CD4-positive, alpha-beta T cell treated with Interleukin-10 for 1 hour (primary cell): ENCODE measurements around the gene ATXN1.
A peak's percentile ranks its signal among the peaks of the same experiment; 100 is the strongest.

Experiments
- DNase-seq: peaks from one replicate; pipeline ENCODE4 v3.0.0-alpha.2; 2020

The ATXN1 gene

DNA sequence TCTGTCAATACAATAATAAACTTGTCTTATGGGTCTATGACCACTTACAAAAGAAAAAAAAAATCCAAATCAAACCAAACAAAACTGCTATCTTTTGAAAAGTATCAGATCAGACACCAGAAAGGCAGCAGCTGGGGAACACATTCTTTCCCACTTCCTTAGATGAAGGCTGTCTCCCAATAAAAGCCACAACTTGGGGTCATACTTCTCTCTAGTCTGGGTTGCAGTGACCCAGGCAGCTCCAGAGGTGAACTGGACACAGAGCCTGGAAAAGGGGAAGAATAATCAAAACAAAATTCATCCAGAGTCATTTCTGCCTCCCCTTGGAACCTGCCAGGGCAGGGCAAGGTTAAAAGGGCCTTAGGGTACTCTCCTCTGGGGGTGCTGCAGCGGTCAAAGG, 19.1 kb downstream of the ATXN1 start:
- DNase-seq, result no peak

DNA sequence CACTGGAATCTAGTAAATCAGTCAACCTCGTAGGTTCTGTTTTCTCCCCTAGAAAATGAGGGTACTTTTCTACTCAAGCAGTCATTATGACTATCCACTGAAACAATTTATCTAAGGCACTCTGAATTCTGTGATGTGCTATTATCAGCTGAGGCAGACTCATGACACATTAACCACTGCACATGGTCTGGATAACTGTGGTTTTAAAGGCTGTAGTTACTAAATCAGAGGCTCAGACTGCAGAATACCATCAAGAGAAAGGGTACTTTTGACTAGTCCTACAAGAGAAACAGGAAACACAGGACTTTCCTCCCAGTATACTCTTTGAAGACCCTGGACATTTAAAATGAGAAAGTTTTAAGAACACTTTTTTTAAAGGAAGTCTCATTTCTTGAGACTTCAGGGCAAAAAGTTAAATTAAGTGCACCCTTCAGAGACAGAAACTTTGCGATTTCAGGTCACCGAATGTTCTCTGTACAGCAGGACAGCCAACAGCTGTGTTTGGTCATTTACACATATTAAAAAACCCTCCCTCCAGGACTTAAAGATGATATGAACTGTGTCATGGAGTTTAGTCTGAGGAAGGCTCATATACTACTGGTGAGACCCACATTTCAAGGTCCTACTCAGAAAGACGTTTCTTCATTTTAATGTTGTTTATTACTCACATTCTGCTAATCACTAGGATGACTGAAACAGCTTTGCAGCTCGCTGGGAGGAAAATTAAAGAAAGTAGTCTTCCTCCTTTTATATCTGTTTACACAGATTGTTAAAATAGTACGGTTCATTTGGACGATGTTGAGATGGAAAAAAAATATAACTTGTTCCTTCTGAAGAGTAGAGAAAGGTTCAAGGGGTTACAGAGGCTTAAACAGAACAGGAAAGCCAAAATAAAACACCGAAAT, 19.9 kb downstream of the ATXN1 start:
- peak; percentile 37 for DNase-seq

DNA sequence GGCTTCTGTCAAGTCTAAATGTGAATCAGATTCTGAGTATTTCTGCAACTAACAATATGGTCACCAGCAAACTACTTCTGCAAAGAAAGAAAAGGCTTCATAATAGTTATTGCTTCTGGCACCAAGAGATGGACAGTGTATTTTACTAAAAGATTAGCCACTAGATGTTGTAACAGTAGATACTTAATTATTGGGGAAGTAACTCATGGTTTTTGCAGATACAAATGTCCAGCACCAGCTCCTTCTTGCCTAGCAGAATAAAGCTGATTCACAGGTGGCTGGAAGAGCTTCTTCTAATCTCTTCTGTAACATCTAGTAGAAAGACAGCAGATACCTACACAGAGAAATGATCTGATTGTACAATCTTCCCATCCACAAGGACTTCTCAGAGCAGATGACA, 21.2 kb downstream of the ATXN1 start:
- no peak for DNase-seq

DNA sequence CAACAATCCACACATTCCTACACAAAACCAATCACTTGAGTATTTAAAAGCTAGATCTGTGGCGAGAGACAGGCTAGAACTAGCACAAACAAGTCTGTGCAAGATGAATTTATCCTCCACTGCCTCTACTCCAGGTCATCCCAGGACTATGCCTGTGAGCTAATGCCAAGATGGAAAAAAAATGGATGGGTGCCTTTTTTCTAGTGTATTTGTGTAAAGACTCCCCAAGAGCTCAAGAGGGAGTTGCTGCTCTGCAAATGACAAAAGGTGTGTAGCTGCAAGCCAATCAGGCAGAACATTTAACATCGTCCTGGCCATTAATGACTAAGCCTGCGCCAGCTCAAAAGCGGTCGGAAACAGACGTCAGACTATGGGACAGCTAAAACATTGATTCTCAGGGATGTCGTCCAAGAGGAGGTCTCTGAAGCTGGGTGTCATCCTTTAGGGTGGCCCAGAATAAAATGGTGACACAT, 21.9 kb downstream of the ATXN1 start:
- no peak for DNase-seq

DNA sequence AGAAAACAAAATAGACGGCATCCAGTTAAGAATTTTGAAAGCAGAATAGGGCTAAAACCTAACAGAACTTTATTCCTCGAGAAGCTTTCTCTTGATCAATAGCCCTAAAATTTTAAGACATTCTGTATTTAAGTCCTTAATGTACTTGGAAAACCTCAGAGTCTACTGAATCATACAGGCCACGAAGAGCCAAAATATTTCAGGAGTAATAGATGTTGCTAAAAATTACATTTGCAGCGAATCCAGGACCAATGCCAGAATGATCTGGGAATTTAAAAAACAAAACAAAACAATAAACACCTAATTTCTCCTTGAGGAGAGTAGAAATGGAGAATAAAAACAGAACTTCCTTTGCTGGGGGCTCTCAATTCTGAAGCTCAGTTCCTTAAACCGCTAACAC, 23.3 kb downstream of the ATXN1 start:
- no peak for DNase-seq

DNA sequence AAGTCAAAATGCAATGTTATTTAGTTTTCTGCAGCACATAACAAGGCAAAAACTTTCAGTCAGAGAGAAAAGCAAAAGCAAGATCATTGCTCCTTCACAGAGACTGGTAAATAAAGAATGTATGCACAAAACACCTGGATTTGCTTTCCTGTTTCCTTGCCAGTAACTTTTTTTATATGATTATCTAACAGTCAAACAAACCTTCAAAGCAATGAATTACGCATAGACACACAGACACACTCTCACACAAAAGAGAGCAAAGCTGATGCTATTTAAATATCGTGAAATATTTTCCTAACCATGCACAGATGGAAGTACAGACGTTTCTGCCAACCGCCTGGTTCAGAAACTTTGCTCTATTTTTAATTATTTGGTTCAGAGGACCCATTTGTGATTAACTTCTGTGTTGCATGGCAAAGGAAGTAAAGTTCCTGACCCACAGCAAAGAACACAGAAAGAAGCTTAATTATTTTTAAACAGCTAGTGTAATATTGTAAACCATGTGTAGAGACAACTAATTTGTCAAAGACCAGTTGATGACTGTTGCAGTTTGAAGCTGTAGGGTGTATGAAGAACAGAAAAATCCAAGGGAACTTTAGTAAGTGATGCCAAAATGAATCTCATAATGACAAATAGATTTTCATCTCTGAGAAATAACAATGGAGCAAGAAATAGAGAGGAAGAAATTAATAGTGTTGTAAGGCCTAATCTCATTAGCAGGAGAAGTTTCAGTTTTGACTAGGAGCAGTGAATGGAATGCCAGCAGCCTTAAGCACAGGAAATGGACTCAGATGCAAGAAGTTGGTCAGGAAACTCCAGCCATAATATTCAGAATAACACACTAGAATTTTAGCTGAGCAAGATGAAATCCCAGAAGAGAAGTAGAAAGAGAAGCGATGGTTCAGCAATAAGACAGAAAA, 24.1 kb downstream of the ATXN1 start:
- DNase-seq, result no peak

DNA sequence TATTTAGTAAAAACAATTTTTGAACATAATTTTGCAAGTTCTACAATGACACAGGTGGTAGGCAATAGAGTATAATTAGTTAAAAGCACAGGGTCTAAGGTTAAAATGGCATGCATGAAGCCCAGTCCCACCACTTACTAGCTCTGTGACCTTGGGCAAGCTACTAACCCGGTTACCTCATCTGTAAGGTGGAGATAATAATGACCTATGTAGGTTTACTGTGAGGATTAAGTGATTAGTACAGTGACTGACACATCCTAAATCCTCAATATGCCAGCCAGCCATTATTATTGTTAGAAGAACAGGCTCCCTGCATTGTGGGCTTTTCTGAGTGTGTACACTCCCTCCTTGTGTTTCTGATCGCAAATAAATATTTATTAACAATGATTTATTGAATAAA, 26.2 kb downstream of the ATXN1 start:
- DNase-seq, result no peak

DNA sequence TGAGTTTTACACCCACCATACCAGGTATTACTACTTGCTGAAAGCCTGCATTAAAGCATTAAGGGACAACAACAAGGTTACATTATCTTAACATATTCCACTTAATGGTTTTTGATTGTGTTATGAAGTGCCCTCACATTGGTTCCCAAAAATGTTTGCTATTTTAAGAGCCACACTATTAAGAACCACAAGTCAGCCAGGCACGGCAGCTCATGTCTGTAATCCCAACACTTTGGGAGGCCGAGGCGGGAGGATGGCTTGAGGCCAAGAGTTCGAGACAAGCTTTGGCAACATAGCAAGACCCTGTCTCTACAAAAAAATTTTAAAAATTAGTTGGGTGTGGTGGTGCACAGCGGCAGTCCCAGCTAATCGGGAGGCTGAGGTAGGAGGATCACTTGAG, 28.2 kb downstream of the ATXN1 start:
- DNase-seq, result no peak

DNA sequence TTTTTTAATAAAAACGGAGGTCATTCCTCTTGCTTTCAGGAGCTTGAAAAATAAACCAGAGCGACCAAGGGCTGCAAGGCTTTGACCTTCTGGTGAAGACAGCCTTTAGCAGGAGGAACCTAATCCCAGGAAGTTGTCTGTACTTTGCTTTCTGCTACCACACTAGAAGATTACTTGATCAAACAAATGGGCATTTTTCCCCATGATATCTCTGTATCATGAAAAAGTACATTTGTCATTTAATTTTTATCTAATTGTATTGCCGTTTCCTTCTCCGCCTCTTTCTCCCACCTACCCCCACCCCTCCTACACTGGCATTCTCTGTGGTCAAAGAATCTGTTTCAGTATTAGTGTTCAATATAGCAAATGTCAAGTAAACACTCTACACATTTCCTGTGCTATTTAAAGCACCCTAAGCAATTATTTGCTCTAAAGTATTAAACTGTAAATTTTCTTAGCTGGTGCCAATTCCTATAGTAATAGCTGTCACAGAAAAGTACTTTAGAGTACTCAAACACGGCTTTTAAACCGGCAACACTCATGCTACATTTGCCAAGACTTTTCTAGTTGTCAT, 29.7 kb downstream of the ATXN1 start:
- DNase-seq, result peak; percentile 63

DNA sequence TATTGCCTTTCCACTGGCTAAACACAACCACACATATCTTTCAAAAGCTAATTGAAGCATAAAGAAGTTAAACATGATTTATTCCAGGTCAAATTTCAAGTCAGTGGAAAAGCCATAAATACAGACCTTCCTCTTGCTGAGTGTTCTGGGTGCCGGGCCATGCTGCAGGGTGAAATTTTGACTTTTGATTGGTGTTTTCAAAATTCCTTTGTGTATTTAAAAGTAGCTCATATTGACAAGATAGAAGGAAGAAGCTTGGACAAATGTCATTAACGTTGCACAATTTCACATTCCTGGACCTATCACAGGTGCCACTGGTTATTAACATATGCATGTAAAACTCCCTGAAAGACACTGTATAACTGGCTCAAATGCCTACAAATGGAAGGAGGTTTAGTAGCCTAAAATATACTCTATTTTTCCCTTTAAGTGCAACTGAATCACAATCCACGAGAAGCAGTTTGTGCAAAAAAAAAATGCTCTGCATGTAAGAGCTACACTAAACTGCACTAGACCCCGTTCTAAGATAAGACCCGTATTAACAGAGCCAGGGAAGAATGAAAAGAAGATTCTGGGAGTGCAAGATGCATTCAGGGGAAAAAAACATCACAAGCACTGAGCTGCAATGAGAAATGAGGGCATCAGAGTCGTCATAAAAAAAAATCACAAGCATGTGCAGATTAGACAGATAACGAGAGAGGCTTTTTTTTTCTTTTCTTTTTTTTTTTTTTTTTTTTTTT, 30.4 kb downstream of the ATXN1 start:
- DNase-seq, result peak; percentile 50

DNA sequence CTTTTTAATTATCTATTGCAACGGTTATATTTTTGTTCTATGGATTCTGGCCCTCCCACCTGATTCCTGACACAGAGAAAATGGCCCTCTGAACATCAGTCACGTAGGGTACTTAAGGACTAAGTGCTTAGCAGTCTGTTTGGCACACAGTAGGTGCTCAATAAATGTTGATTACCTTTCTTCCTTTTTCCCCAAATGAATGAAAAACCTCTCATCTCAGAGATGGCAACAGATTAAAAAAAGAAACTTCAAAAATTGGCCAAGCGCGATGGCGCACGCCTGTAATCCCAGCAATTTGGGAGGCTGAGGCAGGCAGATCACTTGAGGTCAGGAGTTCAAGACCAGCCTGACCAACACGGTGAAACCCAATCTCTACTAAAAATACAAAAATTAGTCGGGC, 31.5 kb downstream of the ATXN1 start:
- DNase-seq, result no peak

DNA sequence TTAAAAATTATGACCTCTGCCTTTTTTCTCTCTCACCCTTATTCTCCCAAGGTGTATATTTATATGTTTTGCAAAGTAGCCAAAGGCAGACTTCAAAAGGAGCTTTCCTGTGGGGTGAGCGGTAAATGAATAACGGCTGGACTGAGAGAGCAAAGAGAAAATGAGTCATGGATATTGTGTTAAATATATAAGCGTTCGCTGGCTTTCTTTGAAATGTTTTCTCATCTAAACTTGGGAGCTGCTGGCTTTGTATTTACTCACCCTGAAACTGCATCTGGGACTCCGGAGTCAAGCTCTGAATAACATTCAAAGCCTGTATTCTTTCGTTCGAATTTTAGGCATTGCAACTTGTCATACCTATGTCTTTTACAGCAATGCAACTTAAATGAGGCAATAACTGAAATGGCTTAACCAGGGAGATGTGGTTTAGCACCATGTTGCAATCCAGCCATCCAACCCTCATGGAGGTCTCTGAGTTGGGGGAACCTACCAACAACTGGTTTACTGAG, 32.0 kb downstream of the ATXN1 start:
- no peak for DNase-seq

DNA sequence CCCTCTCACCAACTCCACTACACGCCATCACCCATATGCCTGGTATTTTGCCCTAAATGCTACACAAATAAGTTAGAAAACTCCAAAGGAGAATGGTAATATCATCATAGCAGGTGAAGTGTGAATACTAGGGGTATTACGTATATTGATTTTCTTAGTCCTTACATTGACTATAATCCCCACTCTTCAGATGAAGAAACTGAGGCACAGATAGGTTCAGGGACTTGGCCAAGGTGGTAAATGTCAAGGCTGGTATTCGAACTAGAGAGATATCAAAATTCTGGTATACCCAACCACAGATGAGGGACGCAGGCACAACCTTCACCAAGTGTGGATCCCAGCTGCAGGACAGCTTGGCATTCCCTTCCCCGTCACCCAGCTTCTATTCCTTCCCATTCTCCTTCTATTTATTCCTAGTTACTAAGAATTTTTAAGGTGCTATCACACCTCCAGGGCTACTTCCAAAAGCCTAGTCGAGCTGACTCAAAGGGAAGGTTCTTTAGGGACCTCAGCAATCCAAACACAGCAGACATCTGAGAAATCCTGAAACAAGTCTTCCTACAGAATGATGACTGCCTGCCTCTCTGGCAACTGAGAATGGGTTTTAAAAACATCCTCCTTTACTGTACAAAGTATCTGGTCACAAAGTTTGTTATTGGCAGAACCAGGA, 32.6 kb downstream of the ATXN1 start:
- DNase-seq, result no peak

DNA sequence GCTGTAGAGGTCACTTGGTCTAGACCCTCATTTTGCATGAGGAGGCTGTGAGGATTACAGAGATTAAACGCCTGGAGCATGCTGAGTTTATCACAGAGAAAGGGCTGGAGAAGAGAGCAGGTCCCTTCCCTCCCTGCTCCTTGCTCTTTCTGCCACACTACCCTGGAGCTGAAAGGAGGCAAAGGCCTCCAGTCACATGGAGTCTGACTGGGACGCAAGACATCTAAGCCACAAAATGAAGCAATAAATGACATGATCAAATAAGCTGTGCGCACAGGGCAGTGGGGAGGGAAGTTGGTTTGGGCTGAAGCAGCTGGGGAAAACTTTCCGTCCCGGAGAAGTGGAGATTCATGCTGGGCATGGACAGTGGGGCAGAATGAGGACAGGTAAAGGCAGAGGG, 33.3 kb downstream of the ATXN1 start:
- no peak for DNase-seq

DNA sequence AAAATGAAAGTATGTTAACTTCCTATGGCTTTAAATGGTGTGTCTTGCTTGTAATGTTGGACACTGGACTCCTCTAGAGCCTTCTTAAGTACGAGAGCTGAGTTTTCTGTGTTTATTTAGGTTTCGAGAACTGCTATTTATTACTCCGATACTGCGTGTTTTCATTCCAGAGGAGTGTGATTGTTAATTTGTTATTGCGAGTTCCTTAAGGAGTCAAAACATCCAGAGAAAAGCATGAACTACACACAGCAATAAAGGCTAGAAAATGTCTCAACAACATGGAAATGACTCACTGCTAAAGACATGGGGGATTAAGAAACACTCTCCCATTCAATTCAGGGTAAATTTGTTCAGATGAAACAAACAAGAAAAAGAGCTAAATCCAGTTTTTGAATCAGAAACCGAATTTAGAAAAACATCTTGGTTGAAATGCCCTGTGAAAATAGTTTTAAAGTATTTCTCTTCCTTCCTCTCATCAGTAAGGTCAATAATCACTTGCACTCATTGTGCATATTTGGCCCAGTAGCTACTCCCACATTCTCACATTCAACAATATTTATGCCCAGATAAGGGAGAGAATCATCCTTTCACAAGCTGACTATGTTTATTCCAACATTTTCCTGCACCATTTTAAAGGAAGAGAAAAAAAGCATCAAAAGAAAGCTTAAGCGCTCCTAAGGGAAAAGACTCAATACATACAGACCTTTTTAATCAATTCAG, 36.0 kb downstream of the ATXN1 start:
- no peak for DNase-seq

DNA sequence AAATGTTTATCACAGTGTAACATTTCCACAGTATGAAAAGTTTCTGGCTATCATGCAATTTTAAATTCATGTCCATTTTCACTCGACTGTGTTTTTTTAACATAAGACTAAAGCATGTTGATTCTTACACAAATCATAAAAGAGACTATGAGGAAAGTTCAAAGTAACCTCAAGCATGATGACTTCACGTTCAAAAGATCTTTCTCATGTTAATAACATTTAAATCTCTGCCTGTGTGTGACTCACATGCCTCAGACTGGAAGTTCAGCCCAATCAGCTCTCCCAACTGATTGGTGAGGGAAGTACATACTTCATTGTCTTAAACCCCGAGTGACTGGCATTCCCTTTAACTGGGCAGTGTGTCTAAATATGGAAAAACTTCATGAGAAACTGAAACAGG, 37.4 kb downstream of the ATXN1 start:
- DNase-seq, result peak; percentile 21

DNA sequence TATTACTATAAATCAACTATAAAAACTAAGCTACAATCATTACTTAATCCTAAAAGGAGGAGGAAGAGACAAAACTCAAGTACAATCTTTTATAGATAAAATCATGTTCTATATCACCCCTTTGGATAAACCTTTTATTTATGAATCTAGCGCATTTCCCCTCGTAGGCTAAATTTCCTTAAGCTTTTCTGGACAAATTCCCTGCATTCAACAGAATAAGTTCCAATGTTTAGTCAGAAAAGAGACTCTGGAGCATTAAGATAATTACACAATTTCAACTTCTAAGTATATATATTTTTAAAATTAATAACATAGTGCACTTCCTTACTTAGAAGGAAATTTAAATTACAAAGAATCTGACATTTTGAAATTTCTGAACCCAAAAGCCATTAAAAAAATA, 37.9 kb downstream of the ATXN1 start:
- no peak for DNase-seq

DNA sequence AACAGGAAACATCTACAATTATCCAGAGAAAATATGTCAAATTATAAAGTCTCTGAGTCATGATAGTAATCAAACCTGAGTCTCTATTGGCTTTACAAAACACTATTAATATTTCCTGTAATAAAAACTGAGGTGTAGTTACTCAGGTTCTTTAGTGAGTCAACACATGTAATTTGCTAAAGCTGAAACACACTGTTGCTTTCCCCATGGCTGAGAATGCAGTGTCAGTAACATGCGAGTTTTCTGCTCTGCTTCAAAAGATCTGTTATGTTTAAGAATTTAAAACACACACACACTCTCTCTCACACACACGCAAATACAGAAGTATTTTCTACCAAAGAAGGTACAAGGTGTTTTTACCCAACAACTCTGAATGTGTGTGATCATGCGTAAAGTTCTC, 38.6 kb downstream of the ATXN1 start:
- no peak for DNase-seq

DNA sequence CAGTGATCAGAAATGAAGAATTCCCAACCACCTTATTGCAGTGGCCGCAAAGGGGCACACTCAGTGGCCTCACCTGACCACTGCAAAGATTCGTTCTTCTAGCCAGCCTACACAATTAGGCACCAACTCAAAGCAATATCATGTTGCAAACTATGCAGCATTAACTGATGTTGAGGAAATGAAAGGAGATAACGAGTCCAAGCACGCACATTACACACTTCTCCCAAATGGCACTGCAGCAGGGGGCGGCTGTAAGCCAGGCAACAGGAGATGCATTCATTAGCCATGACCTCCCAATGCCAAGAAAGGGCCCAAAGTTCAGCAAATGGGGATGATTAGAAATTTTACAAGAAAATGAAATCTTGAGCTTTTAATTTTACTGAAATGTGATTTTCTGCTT, 39.3 kb downstream of the ATXN1 start:
- DNase-seq, result no peak

DNA sequence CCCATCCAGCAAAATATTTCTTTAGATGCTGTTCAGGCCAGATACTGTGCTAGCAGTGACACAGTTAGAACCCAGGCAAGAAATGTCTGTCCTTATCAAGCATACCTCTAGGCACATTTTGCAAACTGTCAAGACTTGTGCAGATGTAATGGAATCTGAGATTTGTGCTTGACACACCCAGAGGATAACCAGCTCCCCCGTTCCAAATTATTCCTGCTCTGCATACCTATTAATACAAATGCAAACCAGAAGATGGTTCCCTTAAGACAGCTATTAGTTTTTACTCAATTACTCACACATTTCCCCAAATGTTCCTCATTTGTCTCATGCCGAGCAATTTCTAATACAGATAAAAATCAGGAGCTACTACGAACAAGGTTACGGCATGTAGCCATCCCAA, 40.4 kb downstream of the ATXN1 start:
- no peak for DNase-seq

DNA sequence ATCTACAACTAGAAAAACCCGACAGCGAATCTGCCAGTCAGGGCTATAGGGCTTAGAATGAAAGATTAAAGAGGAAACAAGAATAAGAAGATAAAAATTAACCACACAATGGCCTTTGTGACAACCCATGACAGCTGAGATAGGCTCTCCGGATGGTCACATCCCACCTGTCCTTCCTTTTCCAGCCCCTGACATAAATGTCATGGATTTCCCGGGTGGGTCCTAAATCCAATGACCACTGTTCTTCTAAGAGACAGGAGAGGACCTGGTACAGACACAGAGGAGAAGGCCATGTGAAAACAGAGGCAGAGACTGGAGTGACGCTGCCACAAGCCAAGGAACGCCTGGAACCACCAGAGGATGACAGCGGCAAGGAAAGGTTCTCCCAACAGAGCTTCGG, 41.8 kb downstream of the ATXN1 start:
- DNase-seq, result no peak
